Measurements from ENCODE around the gene HMHB1.

The HMHB1 gene

DNA sequence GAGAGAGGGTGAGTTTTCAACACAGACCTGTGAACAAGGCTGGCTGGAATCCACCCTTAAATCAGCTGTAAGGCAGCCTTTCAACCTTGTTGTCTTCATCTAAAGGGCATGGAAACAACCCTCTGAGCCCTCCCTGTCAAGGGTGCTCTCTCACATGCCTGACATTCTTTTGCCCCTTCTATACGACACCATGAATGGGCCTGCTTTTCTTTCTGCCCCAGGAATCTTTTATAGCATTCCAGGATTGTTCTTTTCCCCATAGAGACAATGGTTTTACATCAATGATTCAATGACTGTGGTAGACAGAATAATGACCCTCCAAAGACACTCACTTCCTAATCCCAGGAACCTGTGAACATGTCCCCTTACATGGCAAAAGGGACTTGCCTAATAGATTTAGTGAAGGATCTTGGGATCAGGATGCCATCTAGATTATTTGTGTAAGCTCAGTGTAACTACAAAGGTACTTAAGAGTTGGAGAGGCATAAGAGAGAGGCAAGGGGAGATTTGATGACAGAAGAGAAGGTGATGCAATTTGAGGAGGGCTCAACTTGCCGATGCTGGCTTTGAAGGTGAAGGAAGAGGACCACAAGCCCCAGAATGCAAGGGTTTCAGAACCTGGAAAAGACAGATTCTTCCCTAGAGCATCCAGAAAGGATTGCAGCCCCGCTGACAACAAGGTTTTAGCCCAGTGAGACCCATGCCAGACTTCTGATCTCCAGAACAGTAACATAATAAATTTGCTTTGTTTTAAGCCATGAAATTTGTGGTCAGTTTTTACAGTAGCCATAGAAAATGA is 29.2 kb upstream of the HMHB1 start:
- TF ChIP-seq, protein P1, sequence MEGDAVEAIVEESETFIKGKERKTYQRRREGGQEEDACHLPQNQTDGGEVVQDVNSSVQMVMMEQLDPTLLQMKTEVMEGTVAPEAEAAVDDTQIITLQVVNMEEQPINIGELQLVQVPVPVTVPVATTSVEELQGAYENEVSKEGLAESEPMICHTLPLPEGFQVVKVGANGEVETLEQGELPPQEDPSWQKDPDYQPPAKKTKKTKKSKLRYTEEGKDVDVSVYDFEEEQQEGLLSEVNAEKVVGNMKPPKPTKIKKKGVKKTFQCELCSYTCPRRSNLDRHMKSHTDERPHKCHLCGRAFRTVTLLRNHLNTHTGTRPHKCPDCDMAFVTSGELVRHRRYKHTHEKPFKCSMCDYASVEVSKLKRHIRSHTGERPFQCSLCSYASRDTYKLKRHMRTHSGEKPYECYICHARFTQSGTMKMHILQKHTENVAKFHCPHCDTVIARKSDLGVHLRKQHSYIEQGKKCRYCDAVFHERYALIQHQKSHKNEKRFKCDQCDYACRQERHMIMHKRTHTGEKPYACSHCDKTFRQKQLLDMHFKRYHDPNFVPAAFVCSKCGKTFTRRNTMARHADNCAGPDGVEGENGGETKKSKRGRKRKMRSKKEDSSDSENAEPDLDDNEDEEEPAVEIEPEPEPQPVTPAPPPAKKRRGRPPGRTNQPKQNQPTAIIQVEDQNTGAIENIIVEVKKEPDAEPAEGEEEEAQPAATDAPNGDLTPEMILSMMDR (IDR thresholded peaks at IDR 0.05; ENCODE audit: low read depth, low read length) = no peak
- no peaks in the 10 kb centered on the region for H3K4me1 ChIP-seq
- DNase-seq = no peak
- H3K27me3 ChIP-seq = no peaks in the 10 kb centered on the region
- H3K4me3 ChIP-seq (ENCODE audit: low read depth, low read length) = no peak overlapping the region
- H3K36me3 ChIP-seq = no peaks in the 10 kb centered on the region
- no peaks in the 10 kb centered on the region for H3K9me3 ChIP-seq

GRCh38 chr5:143788401-143788800 is 23.6 kb upstream of the HMHB1 start:
- TF ChIP-seq, protein P1 (IDR thresholded peaks at IDR 0.05; ENCODE audit: low read depth, low read length) = no peak
- DNase-seq = no peak
- Histone ChIP-seq H3K4me1 (no peaks in the 10 kb centered on the region), H3K4me3 (ENCODE audit: low read depth, low read length) (no peak overlapping the region), H3K9me3 (no peaks in the 10 kb centered on the region), H3K36me3 (no peaks in the 10 kb centered on the region), H3K27me3 (no peaks in the 10 kb centered on the region)

GRCh38 chr5:143790457-143791112 is 21.4 kb upstream of the HMHB1 start:
- H3K9me3 ChIP-seq = no peaks in the 10 kb centered on the region
- TF ChIP-seq, protein P1 (IDR thresholded peaks at IDR 0.05; ENCODE audit: low read depth, low read length) = no peak
- no peaks in the 10 kb centered on the region for H3K36me3 ChIP-seq
- no peak for DNase-seq
- no peaks in the 10 kb centered on the region for H3K4me1 ChIP-seq
- H3K4me3 ChIP-seq (ENCODE audit: low read depth, low read length) = no peak overlapping the region
- no peaks in the 10 kb centered on the region for H3K27me3 ChIP-seq

DNA sequence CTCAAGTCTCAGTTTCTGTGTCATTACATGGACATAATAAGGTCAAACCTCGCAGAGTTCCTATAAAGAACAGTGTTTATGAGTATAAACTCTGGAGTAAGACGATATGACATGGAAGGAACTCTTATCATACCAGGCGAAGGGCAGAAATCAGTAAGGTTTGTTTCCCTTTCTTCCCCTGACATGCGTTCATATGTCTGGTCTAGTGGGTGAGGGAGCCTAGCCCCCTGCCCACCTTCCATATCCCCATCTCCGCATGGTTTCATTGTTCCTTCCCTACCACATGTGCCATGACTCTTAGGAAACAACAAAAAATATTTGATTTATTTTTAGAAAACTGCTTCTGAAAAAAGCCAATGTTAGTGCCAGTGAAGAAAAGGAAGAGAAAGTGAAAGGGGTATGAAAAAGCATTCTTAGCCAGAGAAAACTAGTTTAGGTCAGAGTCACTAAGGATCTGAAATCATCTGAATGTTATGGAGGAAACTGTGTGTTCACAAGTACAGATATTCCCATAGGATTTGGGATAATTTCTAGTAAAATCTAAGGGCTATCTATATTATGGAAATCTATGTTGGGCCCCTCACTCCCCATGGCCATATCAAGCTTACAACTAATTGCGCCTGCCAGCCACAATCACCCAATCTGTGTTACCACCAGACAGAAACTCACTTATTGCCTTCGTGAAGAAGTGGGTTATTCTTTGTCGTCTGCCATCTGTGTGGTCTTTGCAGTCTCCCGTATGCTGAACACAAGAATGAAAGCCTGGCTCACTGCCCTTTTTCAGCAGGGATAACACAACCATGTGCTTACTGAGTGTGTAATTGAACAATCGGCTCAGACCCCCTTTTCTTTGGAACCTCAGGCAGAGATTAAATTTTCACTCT is 19.9 kb upstream of the HMHB1 start:
- Histone ChIP-seq H3K4me1 (no peaks in the 10 kb centered on the region), H3K4me3 (ENCODE audit: low read depth, low read length) (no peak overlapping the region), H3K27me3 (no peaks in the 10 kb centered on the region), H3K9me3 (no peaks in the 10 kb centered on the region), H3K36me3 (no peaks in the 10 kb centered on the region)
- TF ChIP-seq, protein P1 (IDR thresholded peaks at IDR 0.05; ENCODE audit: low read depth, low read length) = no peak
- no peak for DNase-seq

GRCh38 chr5:143793249-143793648 is 18.7 kb upstream of the HMHB1 start:
- Histone ChIP-seq H3K4me3 (ENCODE audit: low read depth, low read length) (no peak overlapping the region), H3K4me1 (no peaks in the 10 kb centered on the region), H3K36me3 (no peaks in the 10 kb centered on the region), H3K9me3 (no peaks in the 10 kb centered on the region), H3K27me3 (0 out of 2 replicates have a peak, but pooled peaks cover 2% of the 10 kb centered on the region)
- DNase-seq = no peak
- TF ChIP-seq, protein P1 (IDR thresholded peaks at IDR 0.05; ENCODE audit: low read depth, low read length) = no peak

All from BE2C (cell line).